HG03342 (cell line): ENCODE results near the gene JPT1.
"Not testable (repeated sequence)": the region's sequence is repeated elsewhere in the genome, so short reads cannot be mapped to it uniquely, and the experiment has no call there.

Experiments
- ATAC-seq: cut with Tn5 transposase; IDR thresholded peaks from one replicate; pipeline ENCODE4 v1.9.1; 2021; ENCODE audit warnings: mild to moderate bottlenecking, moderate library complexity; ENCODE audit not compliant: unreplicated experiment

JPT1 gene

GRCh38 chr17:75130632-75131277 is 23.6 kb downstream of the JPT1 start:
- ATAC-seq: no peak

GRCh38 chr17:75130059-75130631 is 24.2 kb downstream of the JPT1 start:
- ATAC-seq: no peak

- ATAC-seq: no peak
Measured at GRCh38 chr17:75129576-75129975, 24.7 kb downstream of the JPT1 start.

GRCh38 chr17:75128694-75129505 is 25.4 kb downstream of the JPT1 start:
- ATAC-seq: no peak

- ATAC-seq: not testable (repeated sequence)
Measured at GRCh38 chr17:75127936-75128335, 26.4 kb downstream of the JPT1 start.

GRCh38 chr17:75126954-75127353 is 27.4 kb downstream of the JPT1 start:
- no peak for ATAC-seq

- no peak for ATAC-seq
Measured at GRCh38 chr17:75125984-75126383, 28.3 kb downstream of the JPT1 start.

- ATAC-seq: no peak
Measured at GRCh38 chr17:75124819-75125162, 29.5 kb downstream of the JPT1 start.

- no peak for ATAC-seq
Measured at GRCh38 chr17:75124041-75124818, 30.1 kb downstream of the JPT1 start.

GRCh38 chr17:75118307-75118706 is 36.0 kb downstream of the JPT1 start:
- ATAC-seq: no peak

- ATAC-seq: no peak
Measured at GRCh38 chr17:75116737-75117136, 37.6 kb downstream of the JPT1 start.

GRCh38 chr17:75115555-75115954 is 38.8 kb downstream of the JPT1 start:
- ATAC-seq: no peak

- ATAC-seq: no peak
Measured at GRCh38 chr17:75114552-75115314, 39.6 kb downstream of the JPT1 start.

GRCh38 chr17:75113798-75114551 is 40.3 kb downstream of the JPT1 start:
- ATAC-seq: peak; percentile 48

- no peak for ATAC-seq
Measured at GRCh38 chr17:75111777-75112335, 42.5 kb downstream of the JPT1 start.

GRCh38 chr17:75110234-75110937 is 43.9 kb downstream of the JPT1 start:
- ATAC-seq: no peak

GRCh38 chr17:75109407-75110233 is 44.7 kb downstream of the JPT1 start, which contains the start of gene ARMC7:
Gene ARMC7 (plus strand): TSS chr17:75109969. CDS start chr17:75110289, 320 bp downstream.
- ATAC-seq: peak; percentile 62

GRCh38 chr17:75109046-75109406 is 45.3 kb downstream of the JPT1 start:
- ATAC-seq: no peak
